Measurements from ENCODE around the gene BCL2.

The BCL2 gene

GRCh38 chr18:63259567-63260379 is 59.8 kb downstream of the BCL2 start:
- Mint-ChIP-seq H3K36me3 (ENCODE audit: low read depth) (peaks cover 53% of the 10 kb centered on the region), H3K27ac (no peak overlapping the region), H3K4me1 (ENCODE audit: low read depth) (peaks cover 47% of the 10 kb centered on the region), H3K4me3 (no peak overlapping the region), H3K27me3 (ENCODE audit: low read depth) (no peaks in the 10 kb centered on the region), H3K9me3 (no peaks in the 10 kb centered on the region)
- no peak for DNase-seq (ENCODE audit: low spot score)

- DNase-seq (ENCODE audit: low spot score): no peak
- peak overlapping the region; percentile 53 for H3K27ac Mint-ChIP-seq
- H3K4me1 Mint-ChIP-seq (ENCODE audit: low read depth): peaks cover 48% of the 10 kb centered on the region
- no peaks in the 10 kb centered on the region for H3K27me3 Mint-ChIP-seq (ENCODE audit: low read depth)
- peaks cover 56% of the 10 kb centered on the region for H3K36me3 Mint-ChIP-seq (ENCODE audit: low read depth)
- no peaks in the 10 kb centered on the region for H3K9me3 Mint-ChIP-seq
- H3K4me3 Mint-ChIP-seq: no peak overlapping the region
Observed at GRCh38 chr18:63258749-63259566, 60.6 kb downstream of the BCL2 start.

- Mint-ChIP-seq H3K27me3 (ENCODE audit: low read depth) (no peaks in the 10 kb centered on the region), H3K4me1 (ENCODE audit: low read depth) (peaks cover 58% of the 10 kb centered on the region), H3K27ac (peak overlapping the region; percentile 68), H3K4me3 (peak overlapping the region; percentile 27), H3K9me3 (peaks cover 3% of the 10 kb centered on the region), H3K36me3 (ENCODE audit: low read depth) (peaks cover 65% of the 10 kb centered on the region)
- DNase-seq (ENCODE audit: low spot score): no peak
Observed at GRCh38 chr18:63257453-63257852, 62.1 kb downstream of the BCL2 start.

GRCh38 chr18:63255435-63255834 is 64.1 kb downstream of the BCL2 start:
- Mint-ChIP-seq H3K27ac (peak overlapping the region; percentile 41), H3K27me3 (ENCODE audit: low read depth) (no peaks in the 10 kb centered on the region), H3K4me1 (ENCODE audit: low read depth) (peaks cover 63% of the 10 kb centered on the region), H3K4me3 (no peak overlapping the region), H3K9me3 (peaks cover 6% of the 10 kb centered on the region), H3K36me3 (ENCODE audit: low read depth) (peaks cover 67% of the 10 kb centered on the region)
- DNase-seq (ENCODE audit: low spot score): no peak

GRCh38 chr18:63254716-63255399 is 64.7 kb downstream of the BCL2 start:
- no peak overlapping the region for H3K4me3 Mint-ChIP-seq
- no peak overlapping the region for H3K27ac Mint-ChIP-seq
- no peaks in the 10 kb centered on the region for H3K27me3 Mint-ChIP-seq (ENCODE audit: low read depth)
- DNase-seq (ENCODE audit: low spot score): no peak
- peaks cover 6% of the 10 kb centered on the region for H3K9me3 Mint-ChIP-seq
- peaks cover 62% of the 10 kb centered on the region for H3K4me1 Mint-ChIP-seq (ENCODE audit: low read depth)
- peaks cover 71% of the 10 kb centered on the region for H3K36me3 Mint-ChIP-seq (ENCODE audit: low read depth)

GRCh38 chr18:63253428-63254372 is 65.9 kb downstream of the BCL2 start:
- peaks cover 6% of the 10 kb centered on the region for H3K9me3 Mint-ChIP-seq
- H3K27me3 Mint-ChIP-seq (ENCODE audit: low read depth): no peaks in the 10 kb centered on the region
- DNase-seq (ENCODE audit: low spot score): no peak
- peak overlapping the region; percentile 39 for H3K4me3 Mint-ChIP-seq
- peak overlapping the region; percentile 53 for H3K27ac Mint-ChIP-seq
- H3K4me1 Mint-ChIP-seq (ENCODE audit: low read depth): peaks cover 59% of the 10 kb centered on the region
- H3K36me3 Mint-ChIP-seq (ENCODE audit: low read depth): peaks cover 72% of the 10 kb centered on the region

GRCh38 chr18:63253014-63253413 is 66.6 kb downstream of the BCL2 start:
- Mint-ChIP-seq H3K27ac (no peak overlapping the region), H3K4me1 (ENCODE audit: low read depth) (peaks cover 56% of the 10 kb centered on the region), H3K36me3 (ENCODE audit: low read depth) (peaks cover 77% of the 10 kb centered on the region), H3K27me3 (ENCODE audit: low read depth) (no peaks in the 10 kb centered on the region), H3K4me3 (no peak overlapping the region), H3K9me3 (peaks cover 6% of the 10 kb centered on the region)
- DNase-seq (ENCODE audit: low spot score): no peak

- Mint-ChIP-seq H3K4me1 (ENCODE audit: low read depth) (peaks cover 40% of the 10 kb centered on the region), H3K4me3 (peak overlapping the region; percentile 42), H3K9me3 (peaks cover 6% of the 10 kb centered on the region), H3K27ac (peak overlapping the region; percentile 27), H3K36me3 (ENCODE audit: low read depth) (peaks cover 72% of the 10 kb centered on the region), H3K27me3 (ENCODE audit: low read depth) (no peaks in the 10 kb centered on the region)
- no peak for DNase-seq (ENCODE audit: low spot score)
Observed at GRCh38 chr18:63249771-63250170, 69.8 kb downstream of the BCL2 start.

GRCh38 chr18:63247926-63248325 is 71.6 kb downstream of the BCL2 start:
- peaks cover 34% of the 10 kb centered on the region for H3K4me1 Mint-ChIP-seq (ENCODE audit: low read depth)
- H3K9me3 Mint-ChIP-seq: peaks cover 6% of the 10 kb centered on the region
- no peak overlapping the region for H3K27ac Mint-ChIP-seq
- no peak overlapping the region for H3K4me3 Mint-ChIP-seq
- peaks cover 64% of the 10 kb centered on the region for H3K36me3 Mint-ChIP-seq (ENCODE audit: low read depth)
- DNase-seq (ENCODE audit: low spot score): no peak
- no peaks in the 10 kb centered on the region for H3K27me3 Mint-ChIP-seq (ENCODE audit: low read depth)

- peaks cover 64% of the 10 kb centered on the region for H3K36me3 Mint-ChIP-seq (ENCODE audit: low read depth)
- DNase-seq (ENCODE audit: low spot score): no peak
- H3K27ac Mint-ChIP-seq: no peak overlapping the region
- H3K9me3 Mint-ChIP-seq: peaks cover 4% of the 10 kb centered on the region
- H3K27me3 Mint-ChIP-seq (ENCODE audit: low read depth): no peaks in the 10 kb centered on the region
- peaks cover 34% of the 10 kb centered on the region for H3K4me1 Mint-ChIP-seq (ENCODE audit: low read depth)
- H3K4me3 Mint-ChIP-seq: no peak overlapping the region
Observed at GRCh38 chr18:63247506-63247905, 72.1 kb downstream of the BCL2 start.

GRCh38 chr18:63245600-63245999 is 74.0 kb downstream of the BCL2 start:
- Mint-ChIP-seq H3K27ac (no peak overlapping the region), H3K27me3 (ENCODE audit: low read depth) (no peaks in the 10 kb centered on the region), H3K9me3 (no peaks in the 10 kb centered on the region), H3K4me3 (no peak overlapping the region), H3K36me3 (ENCODE audit: low read depth) (peaks cover 67% of the 10 kb centered on the region), H3K4me1 (ENCODE audit: low read depth) (peaks cover 41% of the 10 kb centered on the region)
- DNase-seq (ENCODE audit: low spot score): no peak

- no peak for DNase-seq (ENCODE audit: low spot score)
- peaks cover 36% of the 10 kb centered on the region for H3K4me1 Mint-ChIP-seq (ENCODE audit: low read depth)
- no peak overlapping the region for H3K27ac Mint-ChIP-seq
- no peaks in the 10 kb centered on the region for H3K9me3 Mint-ChIP-seq
- H3K4me3 Mint-ChIP-seq: no peak overlapping the region
- peaks cover 64% of the 10 kb centered on the region for H3K36me3 Mint-ChIP-seq (ENCODE audit: low read depth)
- H3K27me3 Mint-ChIP-seq (ENCODE audit: low read depth): no peaks in the 10 kb centered on the region
Observed at GRCh38 chr18:63244607-63245006, 75.0 kb downstream of the BCL2 start.

- no peak for DNase-seq (ENCODE audit: low spot score)
- no peaks in the 10 kb centered on the region for H3K9me3 Mint-ChIP-seq
- H3K4me3 Mint-ChIP-seq: no peak overlapping the region
- peaks cover 59% of the 10 kb centered on the region for H3K36me3 Mint-ChIP-seq (ENCODE audit: low read depth)
- peaks cover 35% of the 10 kb centered on the region for H3K4me1 Mint-ChIP-seq (ENCODE audit: low read depth)
- no peaks in the 10 kb centered on the region for H3K27me3 Mint-ChIP-seq (ENCODE audit: low read depth)
- H3K27ac Mint-ChIP-seq: no peak overlapping the region
Observed at GRCh38 chr18:63241760-63242159, 77.8 kb downstream of the BCL2 start.

Measured in T-helper 2 cell treated with Interferon-gamma antibody and Interleukin-4, amounts not matched to agents 5 μg/mL and 100 μg/mL, for 36 hours (primary cell).